Epithelial cell of esophagus (primary cell): ENCODE data around the gene B3GAT3.
"Not testable (repeated sequence)": the region's sequence is repeated elsewhere in the genome, so short reads cannot be mapped to it uniquely, and the experiment has no call there.

Experiments
- DNase-seq: peaks from one replicate; pipeline ENCODE4 v3.0.0; 2010; ENCODE audit warnings: low read depth
- H3K4me3 ChIP-seq: 2 replicates; pipeline ENCODE4 v1.5.1; 2011; ENCODE audit warnings: mild to moderate bottlenecking, low read length, control low read depth
- CTCF ChIP-seq: IDR thresholded peaks from 2 replicates; pipeline ENCODE4 v1.5.1; 2011; ENCODE audit warnings: low read depth, mild to moderate bottlenecking, low read length, control low read depth, inconsistent platforms; ENCODE audit not compliant: insufficient read depth; ENCODE audit errors: missing control alignments

B3GAT3 gene

GRCh38 chr11:62665075-62665598 is 43.4 kb upstream of the B3GAT3 start, which contains the start of the genes C11orf98 and CSKMT:
Gene C11orf98, minus strand, starts transcription at chr11:62665210. Its CDS starts 41 bp downstream, at chr11:62665169.
Gene CSKMT, plus strand, starts transcription at chr11:62665312. Its CDS starts 568 bp downstream, at chr11:62665880.
- TF ChIP-seq CTCF: no peak
- DNase-seq: peak; percentile 91
- H3K4me3 ChIP-seq: peak within 1 kb of the TSS; percentile 99

GRCh38 chr11:62664405-62665074 is 42.8 kb upstream of the B3GAT3 start:
- H3K4me3 ChIP-seq: peak overlapping the region; percentile 99
- TF ChIP-seq CTCF: no peak
- DNase-seq: peak; percentile 81

DNA sequence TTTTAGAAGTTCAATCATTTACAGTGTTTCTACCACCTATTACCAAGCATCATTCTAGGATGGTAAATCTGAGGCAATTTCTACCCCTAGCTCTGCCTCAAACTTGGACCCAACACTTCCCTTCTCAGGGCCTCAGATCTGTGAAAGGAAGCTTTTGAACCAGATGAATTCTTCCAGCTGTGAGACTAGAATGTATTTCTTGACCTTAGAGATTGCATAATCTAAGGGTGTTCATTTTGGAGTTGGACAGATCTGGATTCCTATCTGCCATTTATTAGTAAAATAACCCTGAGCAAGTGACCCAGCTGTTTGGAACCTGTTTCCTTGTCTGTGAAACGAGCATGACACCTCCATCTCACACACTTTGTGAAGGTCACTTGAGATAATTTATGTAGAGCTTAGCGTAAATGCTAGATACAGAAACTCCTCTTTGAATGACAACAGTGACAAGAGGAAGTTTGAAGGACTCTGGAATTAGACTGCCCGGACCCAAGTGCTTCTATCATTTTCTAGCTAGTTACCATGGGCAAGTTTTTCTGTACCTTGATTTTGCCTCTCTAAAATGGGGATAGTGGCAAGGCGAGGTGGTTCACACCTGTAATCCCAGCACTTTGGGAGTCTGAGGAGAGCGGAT is 35.1 kb upstream of the B3GAT3 start:
- H3K4me3 ChIP-seq: no peak overlapping the region
- DNase-seq: no peak
- no peak for TF ChIP-seq CTCF

DNA sequence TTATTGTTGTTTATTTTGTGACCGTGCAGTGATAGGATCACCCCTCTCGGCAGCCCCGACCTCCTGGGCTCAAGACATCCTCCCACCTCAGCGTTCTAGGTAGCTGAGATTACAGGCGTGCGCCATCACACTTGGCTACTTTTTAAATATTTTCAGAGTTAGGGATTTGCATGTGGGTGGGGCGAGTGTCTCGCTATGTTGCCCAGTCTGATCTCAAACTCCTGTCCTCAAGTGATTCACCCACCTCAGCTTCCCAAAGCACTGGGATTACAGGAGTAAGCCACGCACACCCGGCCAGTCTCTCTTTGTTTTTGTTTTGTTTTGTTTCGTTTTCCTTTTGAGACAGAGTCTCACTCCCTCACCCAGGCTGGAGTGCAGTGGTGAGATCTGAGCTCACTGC is 32.5 kb upstream of the B3GAT3 start:
- no peak for TF ChIP-seq CTCF
- no peak for DNase-seq

DNA sequence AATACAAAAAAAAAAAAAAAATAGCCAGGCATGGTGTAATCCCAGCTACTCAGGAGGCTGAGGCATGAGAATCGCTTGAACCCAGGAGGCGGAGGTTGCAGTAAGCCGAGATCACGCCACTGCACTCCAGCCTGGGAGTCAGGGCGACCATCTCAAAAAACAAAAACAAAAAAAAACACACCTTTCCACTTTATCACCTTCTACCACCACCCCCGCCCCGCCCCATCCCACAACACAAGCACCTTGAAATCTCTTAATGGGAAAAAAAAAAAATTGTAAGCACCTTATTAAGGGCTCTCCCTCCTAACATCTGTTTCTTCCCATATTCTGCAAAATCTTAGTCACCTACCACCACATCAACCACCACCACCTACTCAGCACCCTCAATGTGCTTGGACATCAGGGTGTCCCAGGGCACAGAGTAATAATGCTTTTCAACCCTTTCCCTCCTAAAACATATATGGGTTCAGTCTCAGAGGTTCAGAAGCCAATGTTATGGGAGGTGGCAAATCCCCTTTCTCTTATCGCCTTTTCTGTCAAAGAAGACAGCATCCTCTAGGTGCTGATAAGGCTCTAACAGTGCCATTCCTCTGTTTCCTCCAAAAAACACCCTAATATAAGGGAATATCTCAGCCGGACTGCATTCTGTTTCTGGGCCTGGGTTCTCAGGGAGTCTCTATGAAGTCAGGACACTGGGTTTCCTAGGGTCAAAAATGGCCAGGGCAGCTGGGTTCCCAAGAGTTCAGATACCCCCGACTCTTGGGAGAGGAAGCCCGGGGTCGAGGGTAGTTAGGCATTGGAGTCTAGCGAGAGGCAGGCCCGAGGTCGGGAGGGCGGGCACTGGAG is 30.6 kb upstream of the B3GAT3 start:
- peak overlapping the region; percentile 96 for H3K4me3 ChIP-seq
- no peak for DNase-seq
- TF ChIP-seq CTCF: no peak

More for the DNA sequence above, 32.5 kb upstream of the B3GAT3 start:
- no peak overlapping the region for H3K4me3 ChIP-seq

GRCh38 chr11:62650283-62650682 is 28.5 kb upstream of the B3GAT3 start:
- not testable (repeated sequence) for H3K4me3 ChIP-seq, DNase-seq

- no peak for DNase-seq
- TF ChIP-seq CTCF: no peak
- H3K4me3 ChIP-seq: no peak overlapping the region
Measured at GRCh38 chr11:62649486-62649885, 27.7 kb upstream of the B3GAT3 start.
